Measurements from ENCODE around the gene GRM2. TPM values are rescaled to one million over a fixed set of nuclear protein-coding genes. Genes with fewer than 3 reads are reported as not detected.

Gene GRM2
- total RNA-seq, 1 experiment from 2014 or later: 1.9 TPM

- no peak overlapping the region for H3K14ac ChIP-seq (ENCODE audit: insufficient read depth, low read length)
- peaks cover 17% of the 10 kb centered on the region; the same call in 1 of the 2 replicates for H3K27me3 ChIP-seq (ENCODE audit: insufficient read depth, low read length)
- H2BK120ac ChIP-seq (ENCODE audit: low read depth, low read length, poor library complexity, severe bottlenecking): no peak overlapping the region
- no peak overlapping the region for H2BK5ac ChIP-seq (ENCODE audit: insufficient read length, low read length)
- no peak overlapping the region for H3K4ac ChIP-seq (ENCODE audit: low read depth, low read length)
- Mint-ChIP-seq H3K27me3 (ENCODE audit: low read depth) (peaks cover 26% of the 10 kb centered on the region), H3K4me3 (no peak overlapping the region), H3K4me1 (peaks cover 12 to 15% of the 10 kb centered on the region in 2 experiments), H3K27ac (no peak overlapping the region), H3K36me3 (ENCODE audit: insufficient read depth in 1 of 3, low read depth in 3 of 3) (peaks cover 0 to 10% (median 4%) of the 10 kb centered on the region in 3 experiments; a peak in 3 of 7 replicates), H3K9me3 (no peaks in the 10 kb centered on the region; a peak in 1 of 5 replicates)
- H3K79me1 ChIP-seq (ENCODE audit: insufficient read depth, low read depth, low read length, poor library complexity, severe bottlenecking): no peaks in the 10 kb centered on the region
- no peaks in the 10 kb centered on the region for H3K79me2 ChIP-seq (ENCODE audit: insufficient read depth, low read length)
- H3K9me3 ChIP-seq (ENCODE audit: control insufficient read depth, low read depth, low read length): no peaks in the 10 kb centered on the region
- H4K5ac ChIP-seq (ENCODE audit: insufficient read length, low read depth, low read length): no peak overlapping the region
- H2BK20ac ChIP-seq (ENCODE audit: low read depth, low read length, poor library complexity, severe bottlenecking): no peak overlapping the region
- peaks cover 6% of the 10 kb centered on the region for H3K23me2 ChIP-seq (ENCODE audit: insufficient read length, low read depth, low read length, poor library complexity, severe bottlenecking)
- no peak overlapping the region for H3T11ph ChIP-seq (ENCODE audit: low read length)
- H3K4me2 ChIP-seq (ENCODE audit: insufficient read depth, insufficient read length, low read length): no peak overlapping the region
- H4K91ac ChIP-seq (ENCODE audit: insufficient read length, low read depth, low read length): no peak overlapping the region
- no peak overlapping the region for H3K27ac ChIP-seq (ENCODE audit: insufficient read length, low read depth, low read length)
- WGBS (ENCODE audit: extremely low coverage, insufficient read length, low lambda C conversion rate): no CpG with 5 or more reads among the region's 1 CpG
- DNase-seq: no peak
- TF ChIP-seq CTCF (conservative IDR thresholded peaks at IDR 0.05): no peak
- H3K56ac ChIP-seq (ENCODE audit: insufficient read length, low read depth, low read length): no peak overlapping the region
- no peak overlapping the region for H2BK15ac ChIP-seq (ENCODE audit: low read depth, low read length)
- no peak overlapping the region for H2AK5ac ChIP-seq (ENCODE audit: insufficient read length, low read length)
- H4K20me1 ChIP-seq (ENCODE audit: control insufficient read depth, insufficient read depth, insufficient read length): no peaks in the 10 kb centered on the region
- H3K4me1 ChIP-seq (ENCODE audit: insufficient read depth, low read length): no peaks in the 10 kb centered on the region; the same call in 1 of the 2 replicates
- no peak overlapping the region for H2BK12ac ChIP-seq (ENCODE audit: insufficient read length, low read depth, low read length)
- no peak overlapping the region for H3K23ac ChIP-seq (ENCODE audit: insufficient read length, low read depth, low read length)
- no peak overlapping the region for H4K8ac ChIP-seq (replicated peaks; ENCODE audit: insufficient read length, low read depth, low read length)
- no peak overlapping the region for H2AFZ ChIP-seq (ENCODE audit: low read length)
- H3K9ac ChIP-seq (ENCODE audit: extremely low read depth, insufficient read length, low read length): no peak overlapping the region
- H3K18ac ChIP-seq (ENCODE audit: insufficient read length, low read depth, low read length): no peak overlapping the region
Observed at GRCh38 chr3:51712038-51712420, 5.2 kb downstream of the GRM2 start.
